ENCODE data around the gene PPP4R4. TPM values are rescaled to one million over a fixed set of nuclear protein-coding genes. Genes with fewer than 3 reads are reported as not detected.

The PPP4R4 gene
- total RNA-seq, 1 donor from 2014 or later, result 1.9 TPM

- Mint-ChIP-seq H3K36me3 (no peaks in the 10 kb centered on the region), H3K27ac (no peak overlapping the region), H3K4me3 (no peak overlapping the region), H3K4me1 (ENCODE audit: unreplicated experiment) (no peaks in the 10 kb centered on the region), H3K9me3 (no peaks in the 10 kb centered on the region), H3K27me3 (peaks cover 16% of the 10 kb centered on the region)
- no peak for DNase-seq (ENCODE audit: extremely low spot score, unreplicated experiment)
- TF ChIP-seq CTCF (conservative IDR thresholded peaks at IDR 0.05), result no peak
Measured at GRCh38 chr14:94135476-94135875, 38.6 kb upstream of the PPP4R4 start.

- H3K4me3 Mint-ChIP-seq, result no peak overlapping the region
- H3K27ac Mint-ChIP-seq, result no peak overlapping the region
- no peaks in the 10 kb centered on the region for H3K36me3 Mint-ChIP-seq
- H3K27me3 Mint-ChIP-seq, result peaks cover 16% of the 10 kb centered on the region
- H3K4me1 Mint-ChIP-seq (ENCODE audit: unreplicated experiment), result no peaks in the 10 kb centered on the region
- peak; percentile 85 for DNase-seq (ENCODE audit: extremely low spot score, unreplicated experiment)
- H3K9me3 Mint-ChIP-seq, result no peaks in the 10 kb centered on the region
- TF ChIP-seq CTCF (conservative IDR thresholded peaks at IDR 0.05), result peak; percentile 96
Measured at GRCh38 chr14:94136575-94137331, 37.4 kb upstream of the PPP4R4 start.

GRCh38 chr14:94138251-94138650 is 35.9 kb upstream of the PPP4R4 start:
- Mint-ChIP-seq H3K36me3 (no peaks in the 10 kb centered on the region), H3K4me3 (no peak overlapping the region), H3K4me1 (ENCODE audit: unreplicated experiment) (no peaks in the 10 kb centered on the region), H3K27ac (no peak overlapping the region), H3K9me3 (no peaks in the 10 kb centered on the region), H3K27me3 (peaks cover 16% of the 10 kb centered on the region)
- DNase-seq (ENCODE audit: extremely low spot score, unreplicated experiment), result no peak
- no peak for TF ChIP-seq CTCF (conservative IDR thresholded peaks at IDR 0.05)

- TF ChIP-seq CTCF (conservative IDR thresholded peaks at IDR 0.05), result no peak
- Mint-ChIP-seq H3K9me3 (no peaks in the 10 kb centered on the region), H3K27me3 (peaks cover 16% of the 10 kb centered on the region), H3K4me3 (no peak overlapping the region), H3K36me3 (no peaks in the 10 kb centered on the region), H3K27ac (no peak overlapping the region), H3K4me1 (ENCODE audit: unreplicated experiment) (no peaks in the 10 kb centered on the region)
- DNase-seq (ENCODE audit: extremely low spot score, unreplicated experiment), result no peak
Measured at GRCh38 chr14:94139006-94139405, 35.1 kb upstream of the PPP4R4 start.

GRCh38 chr14:94139421-94139820 is 34.7 kb upstream of the PPP4R4 start:
- Mint-ChIP-seq H3K4me3 (no peak overlapping the region), H3K36me3 (no peaks in the 10 kb centered on the region), H3K9me3 (no peaks in the 10 kb centered on the region), H3K27me3 (peaks cover 16% of the 10 kb centered on the region), H3K27ac (no peak overlapping the region), H3K4me1 (ENCODE audit: unreplicated experiment) (no peaks in the 10 kb centered on the region)
- TF ChIP-seq CTCF (conservative IDR thresholded peaks at IDR 0.05), result no peak
- no peak for DNase-seq (ENCODE audit: extremely low spot score, unreplicated experiment)

Measured in type B pancreatic cell (in vitro differentiated cells).